ENCODE results near the gene USP37.

Gene USP37

DNA sequence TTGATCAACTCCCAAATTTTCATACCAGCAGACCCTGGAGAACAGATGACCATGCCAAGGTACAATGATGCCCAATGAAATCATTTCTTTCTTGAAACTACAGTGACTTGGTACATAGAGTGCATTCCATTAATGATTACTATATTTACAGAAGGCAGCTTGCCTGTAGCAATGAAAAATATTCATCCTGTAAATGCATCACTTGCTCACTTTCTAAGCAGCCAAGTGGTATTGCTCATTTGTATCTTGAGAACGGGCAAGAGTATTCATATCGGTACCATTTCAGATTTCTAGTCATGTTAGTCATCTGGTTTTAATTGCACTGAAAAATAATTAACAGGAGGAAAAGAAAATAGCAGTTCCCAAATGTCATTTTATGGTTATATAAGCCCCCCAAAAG is 89.6 kb downstream of the USP37 start:
- DNase-seq (ENCODE audit: low read depth in 1 of 2, low spot score in 1 of 2) = no peak

DNA sequence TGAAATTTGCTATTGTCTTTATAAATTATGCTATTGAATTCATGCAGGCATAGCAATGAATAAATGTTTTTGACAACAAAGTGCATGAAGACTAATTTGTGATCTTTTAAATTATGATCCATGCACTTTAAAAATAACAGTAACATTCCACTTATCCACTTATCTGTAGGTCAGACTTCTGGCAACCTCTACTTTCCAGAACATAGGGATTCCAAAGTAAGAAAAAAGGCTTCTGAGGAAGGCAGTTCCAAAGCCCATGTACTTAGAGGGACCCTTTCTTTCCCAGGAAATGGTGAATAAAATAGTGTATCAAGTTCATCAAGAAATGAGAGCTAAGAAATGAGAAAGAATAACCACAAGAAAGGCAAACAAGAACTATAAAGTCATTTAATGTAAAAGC is 90.9 kb downstream of the USP37 start:
- no peak for DNase-seq (ENCODE audit: low read depth in 1 of 2, low spot score in 1 of 2)

DNA sequence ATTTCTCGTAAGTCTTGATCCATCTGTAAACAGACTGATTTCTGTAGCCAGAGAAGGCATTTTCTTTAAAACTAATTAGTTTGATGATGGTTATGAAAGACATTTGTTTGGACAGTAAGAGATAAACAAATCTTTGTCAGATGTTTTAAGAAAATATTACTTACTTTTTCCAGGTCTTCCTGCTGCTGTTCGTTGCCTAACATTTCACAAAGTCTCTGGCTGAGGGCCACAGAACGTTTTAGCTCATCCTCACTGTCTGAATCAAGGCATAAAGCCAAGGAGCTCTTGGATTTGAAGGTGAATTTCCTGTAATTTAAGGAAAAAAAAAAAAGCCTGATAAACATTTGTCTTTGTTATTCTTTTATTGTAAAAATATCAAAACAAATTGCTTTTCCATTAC is 91.5 kb downstream of the USP37 start:
- no peak for DNase-seq (ENCODE audit: low read depth in 1 of 2, low spot score in 1 of 2)

DNA sequence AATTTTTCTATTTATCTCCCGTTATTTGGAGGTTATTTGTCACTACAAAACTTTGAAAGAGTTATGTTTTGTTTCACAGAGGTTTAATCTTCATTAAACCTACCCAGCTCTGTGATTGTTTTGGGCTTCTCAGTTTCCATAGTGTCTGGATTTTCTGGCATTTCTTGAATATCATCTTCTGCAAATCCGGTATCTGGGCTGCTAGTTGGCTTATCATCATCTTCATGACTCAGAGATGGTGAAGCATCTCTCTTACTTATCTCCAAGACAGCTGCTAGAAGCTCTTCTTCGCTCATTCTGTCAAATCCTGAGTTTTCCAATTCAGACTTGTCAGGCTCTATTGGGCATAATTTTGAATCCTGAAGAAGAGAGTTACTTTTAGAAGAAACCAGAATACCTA is 93.6 kb downstream of the USP37 start:
- no peak for DNase-seq (ENCODE audit: low read depth in 1 of 2, low spot score in 1 of 2)

DNA sequence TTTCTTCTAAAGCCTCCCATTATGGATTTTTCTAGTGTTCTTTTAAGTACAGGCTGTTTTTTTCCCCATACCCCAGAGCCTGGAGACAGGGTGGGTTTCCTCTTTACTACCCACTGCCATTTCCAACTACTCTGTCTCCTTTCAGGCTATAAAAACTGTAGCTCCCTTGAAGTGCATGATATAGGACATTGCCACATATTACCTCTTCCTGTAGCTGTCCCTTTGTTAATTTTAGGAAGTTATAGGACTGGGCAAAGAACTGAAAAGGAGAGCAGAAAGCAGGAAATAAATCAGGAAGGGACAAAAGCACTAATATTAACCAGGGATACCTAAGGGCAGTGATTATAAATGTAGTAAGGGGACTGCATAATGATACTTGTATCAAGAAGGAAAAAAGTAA is 95.2 kb downstream of the USP37 start:
- no peak for DNase-seq (ENCODE audit: low read depth in 1 of 2, low spot score in 1 of 2)

DNA sequence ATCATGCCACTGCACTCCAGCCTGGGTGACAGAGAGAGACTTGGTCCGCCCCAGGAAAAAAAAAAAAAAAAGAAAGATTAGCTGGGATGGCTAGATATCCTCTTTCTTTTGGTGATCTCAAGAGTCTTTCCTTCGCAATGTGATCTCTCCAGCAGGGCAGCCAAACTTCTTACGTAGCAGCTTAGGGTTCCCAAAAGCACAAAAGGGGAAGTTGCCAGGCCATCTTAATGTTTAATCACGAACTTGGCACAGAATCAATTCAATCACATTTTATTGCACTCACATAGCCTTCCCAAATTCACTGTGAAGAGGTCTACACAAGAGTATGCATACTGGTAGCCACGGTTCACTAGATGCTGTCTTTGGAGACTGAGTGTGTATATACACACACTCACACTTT is 96.2 kb downstream of the USP37 start:
- no peak for DNase-seq (ENCODE audit: low read depth in 1 of 2, low spot score in 1 of 2)

DNA sequence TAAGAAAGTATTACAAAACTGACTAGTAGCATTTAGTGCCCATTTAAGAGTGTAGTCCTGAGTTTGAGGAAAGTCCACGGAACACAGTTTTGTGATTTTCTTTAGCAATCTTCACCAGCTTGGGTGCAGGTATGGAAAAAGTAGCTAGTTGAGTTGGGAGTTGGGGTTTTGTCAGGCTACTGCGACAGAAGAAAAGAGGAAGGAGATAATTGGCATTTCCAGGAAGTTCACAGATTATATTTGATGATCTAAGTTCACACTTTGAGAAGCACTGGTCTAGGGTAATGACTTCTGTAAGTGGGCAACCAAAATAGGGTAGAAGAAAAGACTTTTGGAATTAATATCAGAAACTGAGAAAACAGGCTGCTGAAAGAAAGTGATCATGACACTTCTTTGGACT is 97.1 kb downstream of the USP37 start:
- no peak for DNase-seq (ENCODE audit: low read depth in 1 of 2, low spot score in 1 of 2)

DNA sequence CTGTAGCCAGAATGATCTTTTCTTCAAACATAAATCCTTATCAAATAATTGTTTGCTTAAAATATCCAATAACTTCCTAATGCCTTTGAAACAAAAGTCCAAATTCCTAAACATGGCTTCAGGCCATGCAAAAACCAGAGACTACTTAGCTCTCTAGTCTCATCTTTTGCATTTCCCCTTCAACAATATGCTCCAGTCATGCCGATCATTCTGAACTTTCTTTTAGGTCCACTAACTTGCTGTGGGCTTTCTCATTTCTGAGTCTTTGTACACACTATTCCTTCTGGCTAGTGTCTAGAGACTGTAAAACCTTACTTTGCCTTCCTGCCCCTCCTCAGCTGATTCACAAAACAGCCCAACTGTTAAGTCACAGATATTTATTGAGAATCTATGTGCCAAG is 97.7 kb downstream of the USP37 start:
- no peak for DNase-seq (ENCODE audit: low read depth in 1 of 2, low spot score in 1 of 2)

DNA sequence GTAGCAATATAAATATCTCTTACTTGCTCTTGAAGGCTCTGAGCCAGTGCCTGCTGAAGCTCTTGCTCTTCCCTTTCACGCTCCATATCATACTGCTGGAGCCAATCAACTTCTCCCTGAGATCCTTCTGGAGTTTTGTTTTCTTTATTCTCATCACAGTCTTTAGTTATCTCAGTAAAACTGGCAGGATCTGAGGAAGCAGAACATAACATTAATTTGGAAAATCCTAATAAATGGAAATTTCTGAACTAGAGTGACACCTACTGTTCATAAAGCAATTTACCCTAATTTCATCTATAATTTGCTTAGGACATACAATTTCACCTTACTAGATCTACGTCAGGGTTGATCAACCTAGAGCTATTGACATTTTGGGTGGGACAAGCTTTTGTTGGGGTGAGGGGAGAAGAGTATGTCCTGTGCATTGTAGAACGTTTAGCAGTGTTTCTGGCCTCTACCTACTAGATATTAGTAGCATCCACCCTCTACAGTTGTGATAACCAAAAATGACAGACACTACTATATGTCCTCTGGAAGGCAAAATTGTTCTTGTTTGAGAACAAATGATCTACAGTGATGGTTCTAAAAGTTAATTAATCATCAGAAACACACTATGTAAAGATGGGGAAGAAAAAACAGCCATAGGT is 102.0 kb downstream of the USP37 start:
- DNase-seq (ENCODE audit: low read depth in 1 of 2, low spot score in 1 of 2) = no peak

DNA sequence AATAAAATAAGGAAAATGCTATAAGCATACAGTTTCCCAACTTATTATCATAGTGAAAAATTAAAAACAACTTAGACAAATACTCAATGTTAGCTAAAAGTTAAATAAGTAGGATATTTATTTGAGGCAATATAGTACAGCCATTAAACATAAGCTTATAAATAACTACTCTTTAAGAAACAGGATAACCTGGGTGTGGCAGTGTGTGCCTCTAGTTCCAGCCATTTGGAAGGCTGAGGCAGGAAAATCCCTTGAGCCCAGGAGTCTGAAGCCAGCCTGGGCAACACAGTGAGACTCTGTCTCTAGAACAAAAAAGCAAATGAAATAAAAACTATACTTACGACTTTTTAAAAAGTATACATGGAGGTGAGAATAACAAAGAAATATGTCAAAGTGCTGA is 109.6 kb downstream of the USP37 start:
- no peak for DNase-seq (ENCODE audit: low read depth in 1 of 2, low spot score in 1 of 2)

DNA sequence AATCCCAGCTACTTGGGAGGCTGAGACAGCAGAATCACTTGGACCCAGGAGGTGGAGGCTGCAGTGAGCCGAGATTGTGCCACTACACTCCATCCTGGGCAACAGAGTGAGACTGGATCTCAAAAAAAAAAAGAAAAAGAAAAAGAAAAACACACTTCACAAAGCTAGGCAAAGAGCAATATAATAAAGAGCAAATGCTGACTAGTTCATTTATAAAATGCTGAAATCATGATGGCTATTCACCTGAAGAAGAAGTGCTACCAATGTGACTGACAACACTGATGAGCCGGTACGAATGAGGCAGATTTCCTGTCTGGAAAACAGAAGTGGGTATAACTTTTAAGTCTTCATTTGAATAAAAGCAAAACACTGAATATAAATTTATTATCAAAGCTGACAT is 111.3 kb downstream of the USP37 start:
- DNase-seq (ENCODE audit: low read depth in 1 of 2, low spot score in 1 of 2) = no peak

DNA sequence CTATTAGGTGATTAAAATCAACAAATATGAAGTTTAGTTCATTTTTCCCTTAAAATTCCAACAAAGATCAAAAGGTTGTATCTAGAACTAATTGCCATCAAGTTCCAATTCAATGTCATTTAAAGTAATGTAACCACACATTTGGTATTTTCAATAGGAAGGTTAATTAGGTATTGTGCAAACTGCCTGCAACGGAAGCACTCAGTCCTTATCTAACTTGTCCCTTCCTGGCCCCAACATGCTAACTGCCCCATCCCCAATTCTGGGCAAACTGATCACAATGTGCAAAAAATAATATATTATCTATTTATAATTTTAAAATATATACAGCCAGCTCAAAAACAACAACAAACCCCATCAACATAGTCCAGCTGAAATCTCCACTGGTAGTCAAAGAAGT is 116.1 kb downstream of the USP37 start:
- no peak for DNase-seq (ENCODE audit: low read depth in 1 of 2, low spot score in 1 of 2)

DNA sequence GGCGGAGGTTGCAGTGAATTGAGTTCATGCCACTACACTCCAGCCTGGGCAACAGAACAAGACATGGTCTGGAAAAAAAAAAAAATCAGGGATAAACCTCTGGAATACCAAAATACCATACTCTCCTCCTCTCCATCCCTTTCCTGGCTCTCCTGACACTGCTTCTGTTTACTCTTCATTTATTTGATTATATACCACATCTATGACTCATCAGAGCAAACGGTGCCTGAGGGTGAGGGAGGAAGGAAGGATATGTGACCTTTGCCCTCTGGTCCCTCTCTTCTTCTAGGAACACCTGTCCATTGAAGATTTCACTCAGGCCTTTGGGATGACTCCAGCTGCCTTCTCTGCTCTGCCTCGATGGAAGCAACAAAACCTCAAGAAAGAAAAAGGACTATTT is 119.2 kb downstream of the USP37 start:
- no peak for DNase-seq (ENCODE audit: low read depth in 1 of 2, low spot score in 1 of 2)

DNA sequence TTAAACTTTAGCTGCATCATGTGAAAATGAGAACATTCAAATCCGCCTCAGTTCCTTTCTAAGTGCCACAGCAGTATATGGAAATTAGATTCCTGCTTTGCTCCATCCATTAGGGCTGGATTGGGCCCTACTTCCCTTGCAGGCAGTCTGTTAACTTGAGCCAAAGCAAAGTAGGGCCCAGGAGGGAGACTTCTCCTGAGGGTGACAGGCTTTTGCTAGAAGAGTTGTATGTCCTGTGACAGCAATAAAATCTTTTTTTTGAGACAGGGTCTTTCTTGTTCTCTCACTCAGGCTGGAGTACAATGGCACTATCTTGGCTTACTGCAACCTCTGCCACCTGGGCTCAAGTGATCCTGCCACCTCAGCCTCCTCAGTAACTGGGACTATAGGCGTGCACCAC is 121.1 kb downstream of the USP37 start:
- no peak for DNase-seq (ENCODE audit: low read depth in 1 of 2, low spot score in 1 of 2)

DNA sequence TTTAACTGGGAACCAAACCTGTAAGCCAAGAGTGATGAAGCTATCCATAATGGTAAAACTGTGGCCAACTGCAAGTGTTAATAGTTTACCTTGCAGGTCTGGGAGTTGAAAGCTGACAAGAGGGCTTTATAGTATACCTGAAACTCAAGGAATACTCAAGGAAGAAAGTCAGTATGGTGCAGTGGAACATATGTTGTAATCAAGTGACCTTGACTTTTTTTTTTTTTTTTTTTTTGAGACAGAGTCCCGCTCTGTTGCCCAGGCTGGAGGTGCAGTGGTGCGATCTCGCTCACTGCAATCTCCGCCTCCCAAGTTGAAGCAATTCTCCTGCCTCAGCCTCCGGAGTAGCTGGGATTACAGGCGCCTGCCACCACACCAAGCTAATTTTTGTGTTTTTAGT is 121.6 kb downstream of the USP37 start:
- no peak for DNase-seq (ENCODE audit: low read depth in 1 of 2, low spot score in 1 of 2)

DNA sequence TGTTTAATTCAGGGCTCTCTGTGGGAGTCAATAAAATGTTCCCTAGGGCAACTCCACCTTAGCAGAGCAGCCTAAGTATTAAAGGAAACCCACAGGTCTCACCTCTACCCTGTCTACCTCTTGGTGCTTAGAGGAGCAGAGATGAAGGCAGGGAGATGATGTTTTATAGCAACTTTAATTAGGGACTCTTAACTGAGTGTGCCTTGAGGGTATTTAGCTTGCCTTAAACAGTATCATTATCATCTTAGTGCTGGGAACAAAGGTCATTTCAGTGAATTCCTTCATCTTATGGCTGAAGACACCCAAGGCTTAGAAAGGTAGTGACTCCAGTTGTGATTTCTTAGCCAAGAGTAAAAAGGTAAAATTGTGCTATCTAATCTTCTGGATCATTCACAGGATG is 122.5 kb downstream of the USP37 start:
- no peak for DNase-seq (ENCODE audit: low read depth in 1 of 2, low spot score in 1 of 2)

DNA sequence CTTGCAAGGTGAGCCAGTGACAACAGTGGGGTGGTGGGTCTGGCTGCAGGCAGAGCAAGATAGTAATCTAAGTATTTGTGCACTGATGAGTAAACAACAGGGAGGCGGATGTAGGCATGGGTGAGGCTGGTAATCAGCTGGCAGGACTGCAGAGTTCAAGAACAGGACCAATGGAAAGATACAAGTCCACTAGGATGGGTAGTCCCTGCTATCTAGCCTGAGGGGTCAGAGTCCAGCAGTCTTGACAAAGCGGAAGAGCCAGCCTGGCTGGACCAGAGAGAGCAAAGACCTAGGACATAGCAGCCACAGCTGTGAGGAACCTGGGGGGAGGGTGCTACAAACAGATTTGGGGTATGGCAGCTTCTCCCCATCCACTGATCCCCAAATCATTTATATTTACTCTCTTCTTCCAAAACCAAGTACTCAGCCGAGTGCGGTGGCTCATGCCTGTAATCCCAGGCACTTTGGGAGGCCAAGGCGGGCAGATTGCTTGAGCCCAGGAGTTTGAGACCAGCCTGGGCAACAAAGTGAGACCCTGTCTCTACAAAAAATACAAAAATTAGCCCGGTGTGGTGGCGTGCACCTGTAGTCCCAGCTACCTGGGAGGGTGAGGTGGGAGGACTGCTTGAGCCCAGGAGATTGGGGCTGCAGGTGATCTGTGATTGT is 123.3 kb downstream of the USP37 start:
- no peak for DNase-seq (ENCODE audit: low read depth in 1 of 2, low spot score in 1 of 2)

DNA sequence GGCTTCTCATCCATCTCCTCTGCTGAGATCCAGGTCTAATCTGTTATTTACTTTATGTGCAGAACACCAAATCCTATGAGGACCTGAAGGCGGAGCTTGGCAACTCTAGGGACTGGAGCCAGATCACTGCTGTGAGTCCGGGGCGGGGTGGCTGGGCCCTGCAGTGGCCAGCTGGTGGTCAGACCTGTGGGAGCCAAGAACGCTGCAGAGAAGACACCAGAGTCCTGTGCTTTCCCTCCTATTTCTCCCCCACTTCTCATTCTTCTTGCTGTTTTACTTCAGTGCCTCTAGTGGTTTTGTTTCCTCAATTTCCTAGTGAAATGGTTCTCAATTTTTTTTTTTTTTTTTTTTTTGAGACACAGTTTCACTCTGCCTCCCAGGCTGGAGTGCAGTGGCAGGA is 129.6 kb downstream of the USP37 start:
- DNase-seq (ENCODE audit: low read depth in 1 of 2, low spot score in 1 of 2) = no peak

DNA sequence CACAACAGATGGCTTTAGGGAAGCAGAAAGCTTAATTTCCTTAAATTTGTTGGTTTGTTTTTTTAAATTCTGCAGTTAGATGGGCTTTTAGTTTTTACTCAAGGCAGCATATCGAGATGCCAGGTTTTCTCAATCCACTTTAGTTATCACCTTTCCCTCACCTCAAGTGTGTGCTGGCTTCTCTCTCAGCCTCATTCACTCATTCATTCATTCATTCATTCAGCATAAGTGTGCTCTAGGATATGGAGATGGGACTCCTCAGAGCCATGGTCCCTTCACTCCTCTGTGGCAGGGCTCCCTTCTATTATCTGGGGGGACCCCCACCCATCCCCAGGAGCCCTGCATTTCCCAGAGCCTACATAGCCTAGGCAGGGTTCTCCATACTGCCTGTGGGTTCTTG is 130.2 kb downstream of the USP37 start:
- DNase-seq (ENCODE audit: low read depth in 1 of 2, low spot score in 1 of 2) = no peak

DNA sequence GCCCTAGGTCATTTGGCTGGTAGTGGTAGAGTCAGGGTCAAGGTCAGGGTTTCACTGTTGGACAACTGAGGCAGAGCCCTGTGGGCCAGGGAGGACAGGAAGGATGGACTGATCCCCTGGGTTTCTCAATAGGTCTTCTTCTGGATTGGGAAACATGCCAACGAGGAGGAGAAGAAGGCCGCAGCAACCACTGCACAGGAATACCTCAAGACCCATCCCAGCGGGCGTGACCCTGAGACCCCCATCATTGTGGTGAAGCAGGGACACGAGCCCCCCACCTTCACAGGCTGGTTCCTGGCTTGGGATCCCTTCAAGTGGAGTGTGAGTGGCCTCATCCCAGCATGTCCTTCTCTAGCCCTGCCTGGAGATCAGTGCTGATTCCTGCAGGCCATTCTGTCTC is 131.2 kb downstream of the USP37 start:
- DNase-seq (ENCODE audit: low read depth in 1 of 2, low spot score in 1 of 2) = no peak

DNA sequence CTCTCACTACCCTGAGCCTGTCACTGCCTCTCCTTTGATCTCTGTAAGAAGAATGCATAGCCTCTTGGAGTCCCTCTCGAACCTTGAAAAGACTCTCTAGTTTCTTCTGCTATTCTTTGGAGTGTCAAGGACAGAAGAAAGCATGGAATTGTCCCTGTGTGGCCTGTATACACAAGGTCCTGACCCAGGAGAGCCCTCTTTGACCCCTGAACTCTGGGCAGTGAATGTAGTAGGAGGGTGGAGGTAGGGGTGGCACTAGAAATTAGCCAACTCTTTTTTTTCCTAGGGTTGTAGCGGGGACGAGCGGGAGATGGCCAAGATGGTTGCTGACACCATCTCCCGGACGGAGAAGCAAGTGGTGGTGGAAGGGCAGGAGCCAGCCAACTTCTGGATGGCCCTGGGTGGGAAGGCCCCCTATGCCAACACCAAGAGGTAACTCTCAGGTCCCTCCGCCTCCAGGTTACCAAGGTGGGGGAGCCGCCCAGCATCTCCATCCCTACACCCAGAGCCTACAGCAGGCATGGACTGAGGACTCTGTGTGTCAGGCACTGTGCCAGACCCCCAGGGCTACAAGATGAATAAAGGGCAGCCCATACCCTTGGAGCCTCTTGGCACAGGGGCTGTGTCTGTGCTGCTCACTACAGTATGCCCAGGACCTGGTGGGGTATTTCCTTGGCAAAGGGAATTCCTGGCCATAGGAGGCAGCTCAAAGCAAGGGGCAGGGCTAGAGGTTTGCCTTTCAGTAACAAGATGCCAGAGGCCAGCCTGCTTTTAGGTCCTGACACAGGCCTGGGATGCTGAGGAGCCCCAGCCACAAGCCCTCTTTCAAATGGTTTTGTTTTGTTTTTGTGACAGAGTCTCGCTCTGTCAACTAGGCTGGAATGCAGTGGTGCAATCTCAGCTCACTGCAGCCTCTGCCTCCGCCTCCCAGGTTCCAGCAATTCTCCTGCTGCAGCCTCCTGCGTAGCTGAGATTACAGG is 132.9 kb downstream of the USP37 start:
- DNase-seq (ENCODE audit: low read depth in 1 of 2, low spot score in 1 of 2) = no peak

DNA sequence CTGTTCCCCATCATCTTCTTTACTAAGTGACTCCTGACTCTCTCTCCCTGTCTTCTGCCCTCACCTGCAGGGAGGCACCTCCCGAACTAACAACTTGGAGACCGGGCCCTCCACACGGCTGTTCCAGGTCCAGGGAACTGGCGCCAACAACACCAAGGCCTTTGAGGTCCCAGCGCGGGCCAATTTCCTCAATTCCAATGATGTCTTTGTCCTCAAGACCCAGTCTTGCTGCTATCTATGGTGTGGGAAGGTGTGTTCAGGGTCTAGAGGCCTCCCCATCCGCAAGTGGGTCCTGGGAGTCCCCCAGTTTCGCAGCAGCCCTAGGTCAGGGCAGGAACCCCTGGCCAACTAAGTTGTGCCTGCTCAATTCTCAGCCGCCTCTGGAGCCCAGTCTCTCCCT is 133.7 kb downstream of the USP37 start:
- DNase-seq (ENCODE audit: low read depth in 1 of 2, low spot score in 1 of 2) = no peak
